D721Med (cell line): ENCODE measurements around the gene BCKDHA.

Experiments
- DNase-seq: peaks from one replicate; pipeline ENCODE4 v3.0.0; 2011; ENCODE audit warnings: low spot score; ENCODE audit not compliant: insufficient read length
- FAIRE-seq: peaks from 2 replicates; lab custom pipeline; 2011; peaks lifted over from hg19 to GRCh38; lab: Jason Lieb, UNC
- TF ChIP-seq, protein P1 (sequence below): IDR thresholded peaks from 2 replicates; pipeline ENCODE4 v1.5.1; 2012; ENCODE audit warnings: mild to moderate bottlenecking, control low read depth; ENCODE audit not compliant: insufficient read depth; ENCODE audit errors: missing control alignments

BCKDHA gene

DNA sequence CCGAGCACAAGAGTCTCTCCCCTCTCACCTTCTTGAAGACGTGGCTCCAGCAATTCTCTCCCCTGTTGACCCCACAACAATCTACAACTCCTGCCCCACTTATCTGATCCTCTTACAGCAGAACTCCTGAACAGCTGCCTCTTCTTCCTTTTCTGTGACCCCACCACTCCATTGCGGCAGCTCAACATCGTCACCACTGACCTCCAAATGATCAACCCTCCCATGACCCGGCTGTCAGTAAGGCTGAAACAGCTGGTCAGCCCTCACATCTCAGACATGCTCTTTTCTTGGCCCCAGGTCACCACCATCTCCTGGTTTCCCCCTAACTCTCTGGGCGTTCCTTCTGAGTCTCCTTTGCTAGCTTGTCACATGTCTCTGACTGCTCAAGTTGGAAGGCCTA, 2.3 kb upstream of the BCKDHA start:
- FAIRE-seq (no peak), DNase-seq (no peak)
- TF ChIP-seq, protein P1, sequence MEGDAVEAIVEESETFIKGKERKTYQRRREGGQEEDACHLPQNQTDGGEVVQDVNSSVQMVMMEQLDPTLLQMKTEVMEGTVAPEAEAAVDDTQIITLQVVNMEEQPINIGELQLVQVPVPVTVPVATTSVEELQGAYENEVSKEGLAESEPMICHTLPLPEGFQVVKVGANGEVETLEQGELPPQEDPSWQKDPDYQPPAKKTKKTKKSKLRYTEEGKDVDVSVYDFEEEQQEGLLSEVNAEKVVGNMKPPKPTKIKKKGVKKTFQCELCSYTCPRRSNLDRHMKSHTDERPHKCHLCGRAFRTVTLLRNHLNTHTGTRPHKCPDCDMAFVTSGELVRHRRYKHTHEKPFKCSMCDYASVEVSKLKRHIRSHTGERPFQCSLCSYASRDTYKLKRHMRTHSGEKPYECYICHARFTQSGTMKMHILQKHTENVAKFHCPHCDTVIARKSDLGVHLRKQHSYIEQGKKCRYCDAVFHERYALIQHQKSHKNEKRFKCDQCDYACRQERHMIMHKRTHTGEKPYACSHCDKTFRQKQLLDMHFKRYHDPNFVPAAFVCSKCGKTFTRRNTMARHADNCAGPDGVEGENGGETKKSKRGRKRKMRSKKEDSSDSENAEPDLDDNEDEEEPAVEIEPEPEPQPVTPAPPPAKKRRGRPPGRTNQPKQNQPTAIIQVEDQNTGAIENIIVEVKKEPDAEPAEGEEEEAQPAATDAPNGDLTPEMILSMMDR, result no peak

- DNase-seq (no peak), FAIRE-seq (no peak)
- TF ChIP-seq, protein P1, result no peak
Measured at GRCh38 chr19:41398050-41398418, 416 bp downstream of the BCKDHA start.

GRCh38 chr19:41398598-41398997, 980 bp downstream of the BCKDHA start:
- TF ChIP-seq, protein P1, result no peak
- no peak for FAIRE-seq
- DNase-seq, result no peak

DNA sequence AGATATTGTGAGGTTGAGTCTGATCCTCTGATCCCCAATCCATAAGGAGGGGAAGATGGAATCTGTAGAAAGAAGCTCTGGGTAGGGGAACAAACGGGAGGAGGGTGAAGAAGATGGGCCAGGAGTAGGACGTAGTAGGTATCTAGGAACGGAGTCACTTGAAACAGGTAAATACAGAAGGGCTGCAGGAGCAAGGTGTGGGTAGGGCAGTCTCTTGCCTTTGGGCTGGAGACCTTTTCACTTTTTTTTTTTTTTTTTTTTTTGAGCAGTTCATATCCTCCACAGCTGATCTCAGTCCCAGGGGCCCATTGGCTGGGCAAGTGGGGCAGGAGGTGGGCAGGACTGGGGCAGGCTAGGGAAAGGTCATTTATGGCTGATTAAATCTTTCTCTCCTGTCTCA, 1.5 kb downstream of the BCKDHA start:
- TF ChIP-seq, protein P1, result no peak
- FAIRE-seq, result no peak
- no peak for DNase-seq

GRCh38 chr19:41399525-41399924, 1.9 kb downstream of the BCKDHA start:
- DNase-seq, result no peak
- no peak for FAIRE-seq
- TF ChIP-seq, protein P1, result no peak

GRCh38 chr19:41401483-41401882, 3.9 kb downstream of the BCKDHA start:
- TF ChIP-seq, protein P1, result no peak
- FAIRE-seq (no peak), DNase-seq (no peak)

GRCh38 chr19:41402010-41402409, 4.4 kb downstream of the BCKDHA start:
- TF ChIP-seq, protein P1, result no peak
- no peak for DNase-seq
- no peak for FAIRE-seq
